ENCODE results near the gene KCNE4. TPM values are rescaled to one million over a fixed set of nuclear protein-coding genes. Genes with fewer than 3 reads are reported as not detected.

The KCNE4 gene
- total RNA-seq, 1 donor from 2014 or later, result 0.27 TPM

DNA sequence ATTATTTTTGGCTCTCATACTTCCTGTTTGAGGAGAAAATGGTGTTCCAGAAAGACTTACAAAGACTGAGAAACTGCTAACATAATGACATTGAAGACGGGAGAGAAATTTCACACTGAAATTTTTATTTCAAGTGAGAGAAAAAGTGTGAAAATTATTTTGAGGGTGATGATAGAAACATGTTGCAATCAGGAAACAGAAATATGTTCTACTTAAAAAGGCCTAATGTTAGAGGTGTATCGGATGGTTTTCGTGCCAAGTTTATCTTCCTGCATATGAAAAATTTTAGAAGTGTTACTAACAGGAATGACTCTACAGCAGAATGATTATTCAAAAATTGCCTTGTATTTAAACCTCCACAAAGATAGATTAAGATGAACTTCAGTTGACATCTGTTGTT, 50.5 kb downstream of the KCNE4 start:
- H4K20me1 ChIP-seq (ENCODE audit: insufficient read depth, low read length), result no peaks in the 10 kb centered on the region
- H3K4me1 ChIP-seq (ENCODE audit: insufficient read depth, low read length), result no peaks in the 10 kb centered on the region
- H3K27ac Mint-ChIP-seq (ENCODE audit: unreplicated experiment), result no peak overlapping the region
- TF ChIP-seq EZH2 (IDR thresholded peaks at IDR 0.05; ENCODE audit: insufficient read depth, low read length), result no peak
- TF ChIP-seq, protein P1, sequence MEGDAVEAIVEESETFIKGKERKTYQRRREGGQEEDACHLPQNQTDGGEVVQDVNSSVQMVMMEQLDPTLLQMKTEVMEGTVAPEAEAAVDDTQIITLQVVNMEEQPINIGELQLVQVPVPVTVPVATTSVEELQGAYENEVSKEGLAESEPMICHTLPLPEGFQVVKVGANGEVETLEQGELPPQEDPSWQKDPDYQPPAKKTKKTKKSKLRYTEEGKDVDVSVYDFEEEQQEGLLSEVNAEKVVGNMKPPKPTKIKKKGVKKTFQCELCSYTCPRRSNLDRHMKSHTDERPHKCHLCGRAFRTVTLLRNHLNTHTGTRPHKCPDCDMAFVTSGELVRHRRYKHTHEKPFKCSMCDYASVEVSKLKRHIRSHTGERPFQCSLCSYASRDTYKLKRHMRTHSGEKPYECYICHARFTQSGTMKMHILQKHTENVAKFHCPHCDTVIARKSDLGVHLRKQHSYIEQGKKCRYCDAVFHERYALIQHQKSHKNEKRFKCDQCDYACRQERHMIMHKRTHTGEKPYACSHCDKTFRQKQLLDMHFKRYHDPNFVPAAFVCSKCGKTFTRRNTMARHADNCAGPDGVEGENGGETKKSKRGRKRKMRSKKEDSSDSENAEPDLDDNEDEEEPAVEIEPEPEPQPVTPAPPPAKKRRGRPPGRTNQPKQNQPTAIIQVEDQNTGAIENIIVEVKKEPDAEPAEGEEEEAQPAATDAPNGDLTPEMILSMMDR (IDR thresholded peaks at IDR 0.05; ENCODE audit: insufficient read depth, low read depth, low read length), result no peak
- H3K4me3 ChIP-seq (ENCODE audit: insufficient read depth, low read depth, low read length), result no peak overlapping the region
- FAIRE-seq (no peak), DNase-seq (ENCODE audit: low read depth) (no peak)
- H3K36me3 Mint-ChIP-seq (ENCODE audit: low read depth, unreplicated experiment), result no peaks in the 10 kb centered on the region
- no peaks in the 10 kb centered on the region for H3K9me3 ChIP-seq (ENCODE audit: insufficient read depth, low read depth, low read length)
- H3K9me3 Mint-ChIP-seq (ENCODE audit: unreplicated experiment), result peaks cover 2% of the 10 kb centered on the region
- no peak overlapping the region for H3K9ac ChIP-seq (ENCODE audit: low read length)
- H3K4me1 Mint-ChIP-seq (ENCODE audit: low read depth, unreplicated experiment), result peaks cover 16% of the 10 kb centered on the region
- H3K4me3 Mint-ChIP-seq (ENCODE audit: unreplicated experiment), result no peak overlapping the region
- no peaks in the 10 kb centered on the region for H3K79me2 ChIP-seq (ENCODE audit: insufficient read depth, low read length)
- no peak overlapping the region for H3K27ac ChIP-seq (ENCODE audit: low read depth, low read length)
- no peak overlapping the region for H3K4me2 ChIP-seq (ENCODE audit: low read length)
- no peaks in the 10 kb centered on the region for H3K27me3 ChIP-seq (ENCODE audit: insufficient read depth, low read length)
- peaks cover 2% of the 10 kb centered on the region for H3K27me3 Mint-ChIP-seq (ENCODE audit: low read depth, unreplicated experiment)
- H2AFZ ChIP-seq (ENCODE audit: low read depth, low read length), result no peak overlapping the region
- H3K36me3 ChIP-seq (ENCODE audit: insufficient read depth, low read length), result no peaks in the 10 kb centered on the region

DNA sequence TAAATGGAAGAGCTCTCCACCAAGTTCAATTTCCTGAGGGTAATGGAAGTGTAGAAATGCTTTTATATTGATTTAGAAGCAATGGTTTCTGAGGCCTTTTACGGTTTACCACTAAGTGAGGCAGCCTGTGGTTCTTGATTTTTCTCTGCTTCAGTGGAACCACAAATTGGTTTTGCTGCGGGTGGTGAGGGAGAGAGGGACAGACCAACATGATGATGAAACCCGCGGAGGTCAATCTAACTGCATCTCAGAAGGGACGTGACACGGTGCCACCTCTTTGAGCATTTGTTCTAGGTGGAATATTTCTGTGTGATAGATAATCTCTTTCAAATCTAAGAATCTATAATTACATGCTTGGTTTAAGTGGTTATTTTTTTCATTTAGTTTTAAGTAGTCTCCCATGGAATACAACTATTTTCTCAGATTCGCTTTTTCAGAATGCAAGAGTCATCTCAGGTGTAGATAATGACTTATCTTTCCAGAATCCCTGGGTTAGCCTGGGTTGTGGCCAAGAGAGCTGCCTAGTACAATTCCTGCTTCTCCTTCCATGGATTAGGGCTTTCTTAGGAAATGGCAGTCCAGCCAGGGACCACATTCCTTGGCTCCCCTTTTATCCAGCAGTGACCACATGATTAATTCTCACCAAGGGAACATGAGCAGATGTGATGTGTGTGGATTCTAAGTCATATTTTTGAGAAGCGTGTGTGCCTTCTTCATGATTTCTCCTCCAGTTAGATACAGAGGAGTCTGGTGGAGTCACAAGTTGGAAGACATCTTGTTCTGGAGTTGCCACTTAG, 52.5 kb downstream of the KCNE4 start:
- DNase-seq (ENCODE audit: low read depth) (peak; percentile 47), FAIRE-seq (no peak)
- Mint-ChIP-seq H3K9me3 (ENCODE audit: unreplicated experiment) (no peaks in the 10 kb centered on the region), H3K36me3 (ENCODE audit: low read depth, unreplicated experiment) (no peaks in the 10 kb centered on the region), H3K27me3 (ENCODE audit: low read depth, unreplicated experiment) (peaks cover 2% of the 10 kb centered on the region), H3K27ac (ENCODE audit: unreplicated experiment) (peak overlapping the region; percentile 13), H3K4me3 (ENCODE audit: unreplicated experiment) (no peak overlapping the region), H3K4me1 (ENCODE audit: low read depth, unreplicated experiment) (peaks cover 26% of the 10 kb centered on the region)
- Histone ChIP-seq H3K4me3 (ENCODE audit: insufficient read depth, low read depth, low read length) (no peak overlapping the region), H3K9me3 (ENCODE audit: insufficient read depth, low read depth, low read length) (no peaks in the 10 kb centered on the region), H3K27ac (ENCODE audit: low read depth, low read length) (no peak overlapping the region), H4K20me1 (ENCODE audit: insufficient read depth, low read length) (no peaks in the 10 kb centered on the region), H3K79me2 (ENCODE audit: insufficient read depth, low read length) (no peaks in the 10 kb centered on the region), H3K9ac (ENCODE audit: low read length) (no peak overlapping the region), H3K27me3 (ENCODE audit: insufficient read depth, low read length) (no peaks in the 10 kb centered on the region), H3K4me1 (ENCODE audit: insufficient read depth, low read length) (peaks cover 1% of the 10 kb centered on the region), H3K36me3 (ENCODE audit: insufficient read depth, low read length) (no peaks in the 10 kb centered on the region), H3K4me2 (ENCODE audit: low read length) (no peak overlapping the region), H2AFZ (ENCODE audit: low read depth, low read length) (no peak overlapping the region)
- TF ChIP-seq EZH2 (IDR thresholded peaks at IDR 0.05; ENCODE audit: insufficient read depth, low read length), result no peak
- TF ChIP-seq, protein P1 (IDR thresholded peaks at IDR 0.05; ENCODE audit: insufficient read depth, low read depth, low read length), result no peak

Other genes starting within 250 kb of the KCNE4 start
- gene ACSL3, start 191.2 kb upstream of the KCNE4 start, total RNA-seq, result 144 and 163 TPM in 2 replicates